Glomerular endothelial cell (primary cell): Measurements from ENCODE around the gene DALRD3. TPM values are rescaled to one million over a fixed set of nuclear protein-coding genes. Genes with fewer than 3 reads are reported as not detected.

ENCODE experiments used
- DNase-seq: peaks from one replicate; pipeline ENCODE4 v3.0.0-alpha.2; 2011; ENCODE audit warnings: low read depth, low spot score; ENCODE audit errors: extremely low read depth
- total RNA-seq: library from RNA; depleted of rRNA; stranded (reverse); fragments of >200 nt; gene quantifications from 2 replicates; pipeline ENCODE4 v1.2.3, GENCODE V29; 2015

Gene DALRD3
- total RNA-seq, 1 donor from 2014 or later: 35.2 TPM

GRCh38 chr3:48982686-48983085 is 35.7 kb downstream of the DALRD3 start:
- no peak for DNase-seq

- DNase-seq: no peak
Observed at GRCh38 chr3:48982016-48982415, 36.4 kb downstream of the DALRD3 start.

- DNase-seq: no peak
Observed at GRCh38 chr3:48980295-48980694, 38.1 kb downstream of the DALRD3 start.

GRCh38 chr3:48979451-48979850 is 38.9 kb downstream of the DALRD3 start:
- no peak for DNase-seq

- DNase-seq: no peak
Observed at GRCh38 chr3:48974076-48974864, 44.1 kb downstream of the DALRD3 start.

GRCh38 chr3:48970586-48970985 is 47.8 kb downstream of the DALRD3 start:
- DNase-seq: no peak

GRCh38 chr3:48966876-48967361 is 51.5 kb downstream of the DALRD3 start:
- DNase-seq: no peak

- DNase-seq: no peak
Observed at GRCh38 chr3:48966367-48966766, 52.0 kb downstream of the DALRD3 start.

Other genes starting within 250 kb of the DALRD3 start
- 33.1 and 35.2 TPM in 2 replicates for gene PRKAR2A, start 170.7 kb downstream of the DALRD3 start, total RNA-seq
- gene SLC25A20, start 119.7 kb downstream of the DALRD3 start, total RNA-seq: 13.9 and 17.0 TPM in 2 replicates
- 55.5 and 64.3 TPM in 2 replicates for gene ARIH2, start 99.7 kb downstream of the DALRD3 start, total RNA-seq
- gene P4HTM, start 28.3 kb downstream of the DALRD3 start, total RNA-seq: 32.9 and 42.2 TPM in 2 replicates
- 83.1 and 116 TPM in 2 replicates for gene WDR6, start 11.2 kb downstream of the DALRD3 start, total RNA-seq
- 115 and 155 TPM in 2 replicates for gene NDUFAF3, start 3.5 kb upstream of the DALRD3 start, total RNA-seq
- gene IMPDH2, start 10.8 kb upstream of the DALRD3 start, total RNA-seq: 123 and 185 TPM in 2 replicates
- 73.8 and 205 TPM in 2 replicates for gene QRICH1, start 75.5 kb upstream of the DALRD3 start, total RNA-seq
- 246 and 266 TPM in 2 replicates for gene QARS1, start 86.2 kb upstream of the DALRD3 start, total RNA-seq
- 37.7 and 43.1 TPM in 2 replicates for gene USP19, start 102.2 kb upstream of the DALRD3 start, total RNA-seq
- gene LAMB2, start 114.5 kb upstream of the DALRD3 start, total RNA-seq: 1,071 and 1,381 TPM in 2 replicates
- 40.8 and 41.9 TPM in 2 replicates for gene CCDC71, start 147.8 kb upstream of the DALRD3 start, total RNA-seq
- gene KLHDC8B, start 153.0 kb upstream of the DALRD3 start, total RNA-seq: 98.4 and 110 TPM in 2 replicates